Endothelial cell of umbilical vein (primary cell): Measurements from ENCODE around the gene PRKAR1A. TPM values are rescaled to one million over a fixed set of nuclear protein-coding genes. Genes with fewer than 3 reads are reported as not detected.

ENCODE experiments used
- BruUV-seq: library from RNA; stranded (reverse); fragments of 400-500 nt; replicated peaks from 2 replicates; lab custom pipeline; 2021; lab: Mats Ljungman, UMichigan
- CTCF ChIA-PET: fragments of 300-600, 350-600 bp; sonication (Branson Sonifier 250); formaldehyde crosslinking; loops from one replicate; lab custom pipeline; 2021; ENCODE audit warnings: antibody characterized with exemption, inconsistent platforms; lab: Charles Lee
- POLR2A ChIA-PET: fragments of 300-600, 350-600 bp; sonication (Branson Sonifier 250); formaldehyde crosslinking; loops from one replicate; lab custom pipeline; 2021; ENCODE audit warnings: antibody characterized with exemption, inconsistent platforms; lab: Charles Lee
- DNase-seq: peaks from one replicate; pipeline ENCODE4 v3.0.0-alpha.2; 2011; ENCODE audit warnings: low read depth, low spot score
- FAIRE-seq: peaks from 2 replicates; lab custom pipeline; 2011; peaks lifted over from hg19 to GRCh38; lab: Jason Lieb, UNC
- H2AFZ ChIP-seq: 2 replicates; pipeline ENCODE4 v1.6.0; 2012; ENCODE audit warnings: low read depth, low read length, control low read depth, inconsistent platforms
- H3K27ac ChIP-seq: 2 replicates; pipeline ENCODE4 v1.5.1; 2011; ENCODE audit warnings: low read depth, mild to moderate bottlenecking, control low read depth, low read length, moderate library complexity; ENCODE audit not compliant: insufficient read depth
- H3K27me3 ChIP-seq, 2 experiments: 2 replicates each; pipeline versions ENCODE4 v1.6.0 to v1.6.1; 2011; ENCODE audit warnings: low read length in 2 of 2, mixed read lengths in 1 of 2; ENCODE audit not compliant: control insufficient read depth in 2 of 2, insufficient read depth in 2 of 2
- H3K36me3 ChIP-seq, 2 experiments: 2 replicates in 1 of 2; 3 replicates in 1 of 2; pipeline ENCODE4 v1.5.1; 2011; ENCODE audit warnings: low read length in 2 of 2, mild to moderate bottlenecking in 1 of 2, moderate library complexity in 1 of 2; ENCODE audit not compliant: control insufficient read depth in 2 of 2, insufficient read depth in 2 of 2; ENCODE audit errors: extremely low read depth in 1 of 2
- H3K4me1 ChIP-seq: 3 replicates; pipeline ENCODE4 v1.5.1; 2011; ENCODE audit warnings: mild to moderate bottlenecking, low read length; ENCODE audit not compliant: control insufficient read depth, insufficient read depth; ENCODE audit errors: extremely low read depth
- H3K4me2 ChIP-seq: 2 replicates; pipeline ENCODE4 v1.6.1; 2011; ENCODE audit warnings: low read length, control low read depth, mixed read lengths; ENCODE audit not compliant: insufficient read depth
- H3K4me3 ChIP-seq, 3 experiments: fragments of 200-600 bp in 1 of 3; sonication (generic), shearing (Covaris generic) in 1 of 3; replicated peaks in 1 of 3; 2 replicates each; pipeline ENCODE4 v1.5.1; 2011 to 2016; ENCODE audit warnings: control low read depth in 3 of 3, low read length in 3 of 3, mild to moderate bottlenecking in 2 of 3, inconsistent platforms in 1 of 3, low read depth in 1 of 3, moderate library complexity in 1 of 3; ENCODE audit not compliant: insufficient read depth in 1 of 3
- H3K79me2 ChIP-seq: 2 replicates; pipeline ENCODE4 v1.6.0; 2012; ENCODE audit warnings: low read length, inconsistent platforms; ENCODE audit not compliant: control insufficient read depth, insufficient read depth
- H3K9ac ChIP-seq: replicated peaks from 2 replicates; pipeline ENCODE3; 2011; ENCODE audit warnings: low read length, control low read depth; ENCODE audit not compliant: insufficient read depth; ENCODE audit errors: extremely low read depth
- H3K9me1 ChIP-seq: replicated peaks from 3 replicates; pipeline ENCODE4 v1.6.0; 2011; ENCODE audit warnings: mild to moderate bottlenecking, low read length; ENCODE audit not compliant: control insufficient read depth, insufficient read depth; ENCODE audit errors: extremely low read depth
- H3K9me3 ChIP-seq: replicated peaks from 2 replicates; pipeline ENCODE4 v1.5.1; 2012; ENCODE audit warnings: low read length, inconsistent platforms; ENCODE audit not compliant: control insufficient read depth, insufficient read depth
- H4K20me1 ChIP-seq: replicated peaks from 2 replicates; pipeline ENCODE3; 2011; ENCODE audit warnings: mild to moderate bottlenecking, low read length; ENCODE audit not compliant: control insufficient read depth, insufficient read depth; ENCODE audit errors: extremely low read depth
- EZH2 ChIP-seq: IDR thresholded peaks from 2 replicates; pipeline ENCODE4 v1.6.1; 2012; ENCODE audit warnings: borderline replicate concordance, low read depth, mild to moderate bottlenecking, moderate library complexity, low read length, inconsistent platforms; ENCODE audit not compliant: severe bottlenecking
- FOS ChIP-seq: IDR thresholded peaks from 2 replicates; pipeline ENCODE4 v1.6.1; 2011; ENCODE audit warnings: mild to moderate bottlenecking, low read length, moderate library complexity, borderline replicate concordance; ENCODE audit not compliant: insufficient read depth
- GATA2 ChIP-seq: IDR thresholded peaks from 2 replicates; pipeline ENCODE4 v1.7.0; 2011; ENCODE audit warnings: low read depth, mild to moderate bottlenecking, moderate library complexity, mixed read lengths, low read length; ENCODE audit not compliant: insufficient read length, insufficient read depth
- JUN ChIP-seq: IDR thresholded peaks from 2 replicates; pipeline ENCODE4 v1.6.1; 2011; ENCODE audit warnings: borderline replicate concordance, low read depth; ENCODE audit not compliant: insufficient read length, insufficient read depth
- MYC ChIP-seq: IDR thresholded peaks from one replicate; pipeline ENCODE4 v1.6.1; 2011; ENCODE audit warnings: mild to moderate bottlenecking, low read depth, low read length
- POLR2A ChIP-seq: IDR thresholded peaks from 2 replicates; pipeline ENCODE4 v1.6.1; 2012; ENCODE audit warnings: low read depth, mild to moderate bottlenecking, control low read depth, low read length
- POLR2AphosphoS5 ChIP-seq: IDR thresholded peaks from 2 replicates; pipeline ENCODE4 v1.6.1; 2012; ENCODE audit warnings: low read depth, mild to moderate bottlenecking, control low read depth, low read length, moderate library complexity; ENCODE audit not compliant: insufficient read depth
- dilution Hi-C: fragments of 300-500 bp; cut with MboI; formaldehyde crosslinking; loops from one replicate; pipeline ENCODE4 v1.15.0; 2019; ENCODE audit warnings: low sequenced_read_pairs; ENCODE audit not compliant: extremely low pct_ligation_motif_present
- intact Hi-C: fragments of 100-400 bp; cut with micrococcal nuclease; formaldehyde crosslinking; loops from one replicate; pipeline ENCODE4 v1.10.0; 2022
- polyA plus RNA-seq, 4 experiments: library from polyadenylated mRNA; depleted of rRNA in 3 of 4; stranded (reverse) in 3 of 4; unstranded in 1 of 4; fragments of >200 nt; gene quantifications; 2 replicates each; pipeline versions ENCODE4 v1.2.1 to v1.2.3, GENCODE V29; 2011 to 2012; ENCODE audit warnings: missing spikeins in 1 of 4
- total RNA-seq: library from RNA; stranded (reverse); gene quantifications from 2 replicates; pipeline ENCODE4 v1.2.3, GENCODE V29; 2021
- TF ChIP-seq, protein P1 (sequence below), 2 donors: IDR thresholded peaks; 1 replicate in 1 of 2; 2 replicates in 1 of 2; pipeline ENCODE4 v1.5.1; 2011; ENCODE audit warnings: low read length in 2 of 2, mild to moderate bottlenecking in 2 of 2, moderate library complexity in 2 of 2, control low read depth in 1 of 2, inconsistent platforms in 1 of 2, low read depth in 1 of 2; ENCODE audit not compliant: insufficient read depth in 1 of 2; ENCODE audit errors: extremely low read depth in 1 of 2
- TF ChIP-seq, protein P2 (sequence below): IDR thresholded peaks from 2 replicates; pipeline ENCODE4 v1.6.1; 2011; ENCODE audit not compliant: insufficient read depth, insufficient read length

Gene PRKAR1A
- total and polyA plus RNA-seq, 2 donors (not counting 3 experiments of a cell fraction or from before 2014, with no cell fraction given) = 92.0 to 257 TPM

DNA sequence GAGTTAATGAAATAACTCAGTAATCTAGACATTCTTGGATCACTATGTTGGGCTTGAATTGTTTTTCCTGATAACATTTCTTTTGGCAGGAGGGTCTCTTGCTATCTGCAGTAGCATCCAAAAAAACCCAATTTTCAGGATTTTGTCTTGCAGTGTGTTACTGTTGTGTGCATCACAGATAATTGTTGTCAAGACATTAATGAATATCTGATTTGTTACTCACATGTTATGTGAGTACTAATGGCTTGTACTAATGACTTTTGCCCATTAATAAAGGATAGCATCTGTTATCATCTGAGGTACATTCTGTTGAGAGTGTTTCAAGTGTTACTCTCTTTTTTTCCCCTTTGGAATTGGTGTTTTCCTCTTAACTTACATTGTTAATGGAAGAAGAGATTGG, 10.0 kb downstream of the PRKAR1A start:
- dilution Hi-C loops (no loop called here), intact Hi-C loops (no loop called here)
- no peak overlapping the region for H2AFZ ChIP-seq
- TF ChIP-seq, protein P1, sequence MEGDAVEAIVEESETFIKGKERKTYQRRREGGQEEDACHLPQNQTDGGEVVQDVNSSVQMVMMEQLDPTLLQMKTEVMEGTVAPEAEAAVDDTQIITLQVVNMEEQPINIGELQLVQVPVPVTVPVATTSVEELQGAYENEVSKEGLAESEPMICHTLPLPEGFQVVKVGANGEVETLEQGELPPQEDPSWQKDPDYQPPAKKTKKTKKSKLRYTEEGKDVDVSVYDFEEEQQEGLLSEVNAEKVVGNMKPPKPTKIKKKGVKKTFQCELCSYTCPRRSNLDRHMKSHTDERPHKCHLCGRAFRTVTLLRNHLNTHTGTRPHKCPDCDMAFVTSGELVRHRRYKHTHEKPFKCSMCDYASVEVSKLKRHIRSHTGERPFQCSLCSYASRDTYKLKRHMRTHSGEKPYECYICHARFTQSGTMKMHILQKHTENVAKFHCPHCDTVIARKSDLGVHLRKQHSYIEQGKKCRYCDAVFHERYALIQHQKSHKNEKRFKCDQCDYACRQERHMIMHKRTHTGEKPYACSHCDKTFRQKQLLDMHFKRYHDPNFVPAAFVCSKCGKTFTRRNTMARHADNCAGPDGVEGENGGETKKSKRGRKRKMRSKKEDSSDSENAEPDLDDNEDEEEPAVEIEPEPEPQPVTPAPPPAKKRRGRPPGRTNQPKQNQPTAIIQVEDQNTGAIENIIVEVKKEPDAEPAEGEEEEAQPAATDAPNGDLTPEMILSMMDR (IDR thresholded peaks at IDR 0.05; ENCODE audit: extremely low read depth in 1 of 2, insufficient read depth in 1 of 2, low read depth in 1 of 2, low read length in 2 of 2) = no peak
- TF ChIP-seq JUN (no peak), GATA2 (no peak), POLR2A (no peak), FOS (no peak), EZH2 (no peak), MYC (no peak), POLR2AphosphoS5 (no peak)
- TF ChIP-seq, protein P2, sequence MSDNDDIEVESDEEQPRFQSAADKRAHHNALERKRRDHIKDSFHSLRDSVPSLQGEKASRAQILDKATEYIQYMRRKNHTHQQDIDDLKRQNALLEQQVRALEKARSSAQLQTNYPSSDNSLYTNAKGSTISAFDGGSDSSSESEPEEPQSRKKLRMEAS = no peak
- H3K27ac ChIP-seq = no peak overlapping the region
- DNase-seq (no peak), FAIRE-seq (no peak)
- BruUV-seq = no TSS peak
- no peaks in the 10 kb centered on the region for H3K9me3 ChIP-seq
- no peaks in the 10 kb centered on the region for H3K27me3 ChIP-seq
- no peaks in the 10 kb centered on the region for H3K9me1 ChIP-seq
- peaks cover 55% of the 10 kb centered on the region for H3K79me2 ChIP-seq
- H3K9ac ChIP-seq = no peak overlapping the region
- no peak overlapping the region for H3K4me2 ChIP-seq
- no peaks in the 10 kb centered on the region for H3K4me1 ChIP-seq
- H3K36me3 ChIP-seq = peaks cover 23 to 24% of the 10 kb centered on the region in 2 experiments
- ChIA-PET CTCF (no interaction called here), POLR2A (no interaction called here)
- no peaks in the 10 kb centered on the region for H4K20me1 ChIP-seq
- H3K4me3 ChIP-seq = no peak overlapping the region
